HEK293 (cell line): Measurements from ENCODE around the gene TUBB3.
A peak's percentile ranks its signal among the peaks of the same experiment; 100 is the strongest.

ENCODE experiments used
- CTCF ChIA-PET: fragments of 350-600 bp; formaldehyde crosslinking; extraction: SDS; loops from one replicate; lab custom pipeline; 2021; ENCODE audit warnings: antibody characterized with exemption; lab: Yijun Ruan, JAX
- POLR2A ChIA-PET: fragments of 300-600 bp; formaldehyde crosslinking; extraction: SDS; loops from one replicate; lab custom pipeline; 2020; ENCODE audit warnings: antibody characterized with exemption, inconsistent platforms; lab: Yijun Ruan, JAX
- H3K27ac ChIP-seq: fragments of 200-500 bp; sonication (Bioruptor generic); 2 replicates; pipeline ENCODE4 v1.5.1; 2014; ENCODE audit warnings: low read depth, low read length, control low read depth, inconsistent platforms; ENCODE audit errors: extremely low read depth
- H3K36me3 ChIP-seq, 2 experiments: fragments of 200-500 bp in 1 of 2; sonication (Bioruptor generic) in 1 of 2; 1 replicate in 1 of 2; 2 replicates in 1 of 2; pipeline ENCODE4 v1.5.1; 2014 to 2017; ENCODE audit warnings: inconsistent platforms in 2 of 2, low read length in 2 of 2; ENCODE audit not compliant: control insufficient read depth in 2 of 2, insufficient read depth in 1 of 2
- H3K4me1 ChIP-seq: fragments of 200-500 bp; sonication (Bioruptor generic); 2 replicates; pipeline ENCODE4 v1.5.1; 2014; ENCODE audit warnings: mild to moderate bottlenecking, low read length, inconsistent platforms; ENCODE audit not compliant: control insufficient read depth, insufficient read depth
- H3K4me3 ChIP-seq: 2 replicates; pipeline ENCODE4 v1.5.1; 2011; ENCODE audit warnings: low read depth, mild to moderate bottlenecking, control low read depth, low read length, moderate library complexity
- H3K9me3 ChIP-seq: fragments of 200-500 bp; sonication (Bioruptor generic); 2 replicates; pipeline ENCODE4 v1.5.1; 2014; ENCODE audit warnings: low read depth, low read length, inconsistent platforms; ENCODE audit not compliant: control insufficient read depth, insufficient read depth
- KLF16 ChIP-seq: fragments of 450-650 bp; formaldehyde crosslinking; IDR thresholded peaks from 2 replicates; pipeline ENCODE4 v1.5.1; 2017; ENCODE audit warnings: missing biosample characterization, missing genetic modification characterization
- SCRT2 ChIP-seq: fragments of 450-650 bp; formaldehyde crosslinking; IDR thresholded peaks from 2 replicates; pipeline ENCODE4 v1.5.1; 2016; ENCODE audit warnings: missing biosample characterization, missing genetic modification characterization
- SP7 ChIP-seq: fragments of 450-650 bp; formaldehyde crosslinking; IDR thresholded peaks from 2 replicates; pipeline ENCODE4 v1.5.1; 2016; ENCODE audit warnings: missing biosample characterization, missing genetic modification characterization
- ZFHX2 ChIP-seq: fragments of 450-650 bp; formaldehyde crosslinking; conservative IDR thresholded peaks from 2 replicates; pipeline ENCODE4 v1.5.1; 2016; ENCODE audit warnings: missing biosample characterization, missing genetic modification characterization
- ZIC2 ChIP-seq: fragments of 450-650 bp; formaldehyde crosslinking; IDR thresholded peaks from 2 replicates; pipeline ENCODE4 v1.5.1; 2016; ENCODE audit warnings: missing biosample characterization, missing genetic modification characterization
- ZNF248 ChIP-seq: fragments of 450-650 bp; formaldehyde crosslinking; IDR thresholded peaks from 2 replicates; pipeline ENCODE4 v1.5.1; 2017; ENCODE audit warnings: missing biosample characterization, missing genetic modification characterization
- ZNF416 ChIP-seq: fragments of 450-650 bp; formaldehyde crosslinking; IDR thresholded peaks from 2 replicates; pipeline ENCODE4 v1.5.1; 2016; ENCODE audit warnings: missing biosample characterization, missing genetic modification characterization
- ZNF555 ChIP-seq: fragments of 450-650 bp; formaldehyde crosslinking; conservative IDR thresholded peaks from 2 replicates; pipeline ENCODE4 v1.5.1; 2017; ENCODE audit warnings: missing biosample characterization, mild to moderate bottlenecking, missing genetic modification characterization, inconsistent platforms
- ZNF677 ChIP-seq: fragments of 450-650 bp; IDR thresholded peaks from 2 replicates; pipeline ENCODE4 v1.5.0; 2018; ENCODE audit warnings: missing biosample characterization, mild to moderate bottlenecking, missing genetic modification characterization, moderate library complexity
- TF ChIP-seq, protein P1 (sequence below): fragments of 450-650 bp; formaldehyde crosslinking; IDR thresholded peaks from 2 replicates; pipeline ENCODE4 v1.5.1; 2016; ENCODE audit warnings: missing biosample characterization, missing genetic modification characterization, borderline replicate concordance
- TF ChIP-seq, protein P2 (sequence below): fragments of 450-650 bp; formaldehyde crosslinking; IDR thresholded peaks from 2 replicates; pipeline ENCODE4 v1.5.1; 2016; ENCODE audit warnings: missing biosample characterization, missing genetic modification characterization, low read depth
- TF ChIP-seq, protein P3 (sequence below): fragments of 450-650 bp; formaldehyde crosslinking; IDR thresholded peaks from 2 replicates; pipeline ENCODE4 v1.5.1; 2016; ENCODE audit warnings: missing biosample characterization, missing genetic modification characterization
- TF ChIP-seq, protein P4 (sequence below): fragments of 450-650 bp; formaldehyde crosslinking; IDR thresholded peaks from 2 replicates; pipeline ENCODE4 v1.5.1; 2017; ENCODE audit warnings: missing biosample characterization, missing genetic modification characterization

TUBB3 gene

DNA sequence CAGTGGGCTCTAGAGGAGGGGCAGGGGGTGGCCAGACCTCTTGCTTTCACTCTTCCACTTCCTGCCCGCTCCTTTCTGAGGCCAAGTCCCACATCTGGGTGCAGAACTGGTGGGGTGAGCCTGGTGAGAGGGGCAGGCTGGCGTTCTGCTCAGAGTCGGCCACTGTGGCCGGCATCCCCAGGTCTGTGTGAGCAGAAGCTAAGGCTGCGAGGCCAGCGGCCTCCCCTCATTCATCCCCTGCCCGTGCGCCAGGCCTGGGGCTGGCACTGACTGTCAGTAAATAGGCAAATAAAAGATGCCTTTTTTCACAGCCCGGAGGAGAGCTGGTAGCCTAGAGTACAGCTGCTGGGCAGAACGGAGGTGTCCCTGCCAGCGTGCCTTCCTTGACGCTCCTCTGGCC is 26.6 kb downstream of the TUBB3 start:
- Histone ChIP-seq H3K4me3 (peak overlapping the region; percentile 61), H3K9me3 (no peaks in the 10 kb centered on the region), H3K4me1 (no peaks in the 10 kb centered on the region)
- ChIA-PET CTCF (interaction anchor here (0.7 to 1.3 kb wide), 2 partner anchors 22 to 70 kb away, joined by 3 to 5 read pairs; no protein-coding TSS in a partner anchor), POLR2A (interaction anchor here (0.5 to 1.2 kb wide), 2 partner anchors 28 to 225 kb away, joined by 4 read pairs; no protein-coding TSS in a partner anchor)
- TF ChIP-seq, protein P1, sequence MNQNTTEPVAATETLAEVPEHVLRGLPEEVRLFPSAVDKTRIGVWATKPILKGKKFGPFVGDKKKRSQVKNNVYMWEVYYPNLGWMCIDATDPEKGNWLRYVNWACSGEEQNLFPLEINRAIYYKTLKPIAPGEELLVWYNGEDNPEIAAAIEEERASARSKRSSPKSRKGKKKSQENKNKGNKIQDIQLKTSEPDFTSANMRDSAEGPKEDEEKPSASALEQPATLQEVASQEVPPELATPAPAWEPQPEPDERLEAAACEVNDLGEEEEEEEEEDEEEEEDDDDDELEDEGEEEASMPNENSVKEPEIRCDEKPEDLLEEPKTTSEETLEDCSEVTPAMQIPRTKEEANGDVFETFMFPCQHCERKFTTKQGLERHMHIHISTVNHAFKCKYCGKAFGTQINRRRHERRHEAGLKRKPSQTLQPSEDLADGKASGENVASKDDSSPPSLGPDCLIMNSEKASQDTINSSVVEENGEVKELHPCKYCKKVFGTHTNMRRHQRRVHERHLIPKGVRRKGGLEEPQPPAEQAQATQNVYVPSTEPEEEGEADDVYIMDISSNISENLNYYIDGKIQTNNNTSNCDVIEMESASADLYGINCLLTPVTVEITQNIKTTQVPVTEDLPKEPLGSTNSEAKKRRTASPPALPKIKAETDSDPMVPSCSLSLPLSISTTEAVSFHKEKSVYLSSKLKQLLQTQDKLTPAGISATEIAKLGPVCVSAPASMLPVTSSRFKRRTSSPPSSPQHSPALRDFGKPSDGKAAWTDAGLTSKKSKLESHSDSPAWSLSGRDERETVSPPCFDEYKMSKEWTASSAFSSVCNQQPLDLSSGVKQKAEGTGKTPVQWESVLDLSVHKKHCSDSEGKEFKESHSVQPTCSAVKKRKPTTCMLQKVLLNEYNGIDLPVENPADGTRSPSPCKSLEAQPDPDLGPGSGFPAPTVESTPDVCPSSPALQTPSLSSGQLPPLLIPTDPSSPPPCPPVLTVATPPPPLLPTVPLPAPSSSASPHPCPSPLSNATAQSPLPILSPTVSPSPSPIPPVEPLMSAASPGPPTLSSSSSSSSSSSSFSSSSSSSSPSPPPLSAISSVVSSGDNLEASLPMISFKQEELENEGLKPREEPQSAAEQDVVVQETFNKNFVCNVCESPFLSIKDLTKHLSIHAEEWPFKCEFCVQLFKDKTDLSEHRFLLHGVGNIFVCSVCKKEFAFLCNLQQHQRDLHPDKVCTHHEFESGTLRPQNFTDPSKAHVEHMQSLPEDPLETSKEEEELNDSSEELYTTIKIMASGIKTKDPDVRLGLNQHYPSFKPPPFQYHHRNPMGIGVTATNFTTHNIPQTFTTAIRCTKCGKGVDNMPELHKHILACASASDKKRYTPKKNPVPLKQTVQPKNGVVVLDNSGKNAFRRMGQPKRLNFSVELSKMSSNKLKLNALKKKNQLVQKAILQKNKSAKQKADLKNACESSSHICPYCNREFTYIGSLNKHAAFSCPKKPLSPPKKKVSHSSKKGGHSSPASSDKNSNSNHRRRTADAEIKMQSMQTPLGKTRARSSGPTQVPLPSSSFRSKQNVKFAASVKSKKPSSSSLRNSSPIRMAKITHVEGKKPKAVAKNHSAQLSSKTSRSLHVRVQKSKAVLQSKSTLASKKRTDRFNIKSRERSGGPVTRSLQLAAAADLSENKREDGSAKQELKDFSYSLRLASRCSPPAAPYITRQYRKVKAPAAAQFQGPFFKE (tag by site-specific recombination): 0 out of 2 replicates have a peak, but pooled peaks have one; percentile 4
- TF ChIP-seq ZNF248 (tag by site-specific recombination): no peak
- TF ChIP-seq, all 188 proteins: peak for 1
- Histone ChIP-seq H3K36me3 (peaks cover 0 to 13% of the 10 kb centered on the region in 2 experiments; a peak in 2 of 3 replicates), H3K27ac (no peak overlapping the region)

DNA sequence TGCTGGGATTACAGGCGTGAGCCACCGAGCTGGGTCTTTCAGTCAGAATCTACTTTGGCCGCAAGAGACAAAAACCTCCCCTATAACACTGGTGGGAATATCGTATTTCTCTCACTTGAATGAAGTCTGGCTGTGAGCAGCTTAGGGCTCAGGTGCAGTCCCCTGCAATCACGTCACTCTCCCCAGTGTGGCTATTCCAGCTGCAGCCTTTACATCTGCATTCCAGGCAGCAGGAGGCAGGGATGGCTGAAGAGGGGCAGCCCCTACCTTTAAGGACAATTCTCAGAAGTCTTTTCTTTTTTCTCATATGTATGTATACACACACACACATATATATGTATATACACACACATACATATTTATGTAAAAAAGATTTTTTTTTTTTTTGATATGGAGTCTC is 28.4 kb downstream of the TUBB3 start:
- no peak overlapping the region for H3K27ac ChIP-seq
- H3K9me3 ChIP-seq: no peaks in the 10 kb centered on the region
- TF ChIP-seq ZIC2 (tag by site-specific recombination) (no peak), ZNF677 (tag by site-specific recombination) (no peak), ZNF555 (tag by site-specific recombination) (no peak)
- TF ChIP-seq, protein P2, sequence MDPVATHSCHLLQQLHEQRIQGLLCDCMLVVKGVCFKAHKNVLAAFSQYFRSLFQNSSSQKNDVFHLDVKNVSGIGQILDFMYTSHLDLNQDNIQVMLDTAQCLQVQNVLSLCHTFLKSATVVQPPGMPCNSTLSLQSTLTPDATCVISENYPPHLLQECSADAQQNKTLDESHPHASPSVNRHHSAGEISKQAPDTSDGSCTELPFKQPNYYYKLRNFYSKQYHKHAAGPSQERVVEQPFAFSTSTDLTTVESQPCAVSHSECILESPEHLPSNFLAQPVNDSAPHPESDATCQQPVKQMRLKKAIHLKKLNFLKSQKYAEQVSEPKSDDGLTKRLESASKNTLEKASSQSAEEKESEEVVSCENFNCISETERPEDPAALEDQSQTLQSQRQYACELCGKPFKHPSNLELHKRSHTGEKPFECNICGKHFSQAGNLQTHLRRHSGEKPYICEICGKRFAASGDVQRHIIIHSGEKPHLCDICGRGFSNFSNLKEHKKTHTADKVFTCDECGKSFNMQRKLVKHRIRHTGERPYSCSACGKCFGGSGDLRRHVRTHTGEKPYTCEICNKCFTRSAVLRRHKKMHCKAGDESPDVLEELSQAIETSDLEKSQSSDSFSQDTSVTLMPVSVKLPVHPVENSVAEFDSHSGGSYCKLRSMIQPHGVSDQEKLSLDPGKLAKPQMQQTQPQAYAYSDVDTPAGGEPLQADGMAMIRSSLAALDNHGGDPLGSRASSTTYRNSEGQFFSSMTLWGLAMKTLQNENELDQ (tag by site-specific recombination): no peak
- TF ChIP-seq, protein P3, sequence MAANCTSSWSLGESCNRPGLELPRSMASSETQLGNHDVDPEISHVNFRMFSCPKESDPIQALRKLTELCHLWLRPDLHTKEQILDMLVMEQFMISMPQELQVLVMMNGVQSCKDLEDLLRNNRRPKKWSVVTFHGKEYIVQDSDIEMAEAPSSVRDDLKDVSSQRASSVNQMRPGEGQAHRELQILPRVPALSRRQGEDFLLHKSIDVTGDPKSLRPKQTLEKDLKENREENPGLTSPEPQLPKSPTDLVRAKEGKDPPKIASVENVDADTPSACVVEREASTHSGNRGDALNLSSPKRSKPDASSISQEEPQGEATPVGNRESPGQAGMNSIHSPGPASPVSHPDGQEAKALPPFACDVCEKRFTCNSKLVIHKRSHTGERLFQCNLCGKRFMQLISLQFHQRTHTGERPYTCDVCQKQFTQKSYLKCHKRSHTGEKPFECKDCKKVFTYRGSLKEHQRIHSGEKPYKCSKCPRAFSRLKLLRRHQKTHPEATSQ (tag by site-specific recombination): no peak
- H3K4me1 ChIP-seq: no peaks in the 10 kb centered on the region
- ChIA-PET CTCF (interaction anchor here (1.4 kb wide), 1 partner anchor 27 kb away, joined by 5 read pairs; no protein-coding TSS in a partner anchor), POLR2A (interaction anchor here (0.6 to 1.5 kb wide), 4 partner anchors 18 to 30 kb away, joined by 3 to 6 read pairs (median 3); partner anchors contain the start of gene TUBB3)
- H3K36me3 ChIP-seq: peaks cover 4 to 22% of the 10 kb centered on the region in 2 experiments; a peak in 2 of 3 replicates
- H3K4me3 ChIP-seq: no peak overlapping the region

DNA sequence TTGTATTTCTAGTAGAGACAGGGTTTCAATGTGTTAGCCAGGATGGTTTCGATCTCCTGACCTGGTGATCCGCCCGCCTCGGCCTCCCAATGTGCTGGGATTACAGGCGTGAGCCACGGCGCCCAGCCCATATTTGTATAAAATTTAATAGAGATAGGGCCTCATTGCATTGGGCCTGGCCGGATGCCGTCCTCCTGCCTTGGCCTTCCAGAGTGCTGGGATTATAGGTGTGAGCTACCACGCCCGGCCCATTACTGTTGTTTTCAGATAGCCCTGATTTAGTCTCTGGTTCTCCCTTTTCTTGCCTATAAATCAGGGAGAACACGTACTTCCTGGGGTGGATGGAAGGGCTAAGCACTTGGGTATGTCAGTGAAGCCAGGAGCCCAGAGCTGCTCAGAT is 28.9 kb downstream of the TUBB3 start:
- TF ChIP-seq SCRT2 (tag by site-specific recombination) (no peak), SP7 (no peak), KLF16 (tag by site-specific recombination) (no peak), ZFHX2 (tag by site-specific recombination) (no peak), ZNF416 (tag by site-specific recombination) (no peak)
- TF ChIP-seq, protein P4, sequence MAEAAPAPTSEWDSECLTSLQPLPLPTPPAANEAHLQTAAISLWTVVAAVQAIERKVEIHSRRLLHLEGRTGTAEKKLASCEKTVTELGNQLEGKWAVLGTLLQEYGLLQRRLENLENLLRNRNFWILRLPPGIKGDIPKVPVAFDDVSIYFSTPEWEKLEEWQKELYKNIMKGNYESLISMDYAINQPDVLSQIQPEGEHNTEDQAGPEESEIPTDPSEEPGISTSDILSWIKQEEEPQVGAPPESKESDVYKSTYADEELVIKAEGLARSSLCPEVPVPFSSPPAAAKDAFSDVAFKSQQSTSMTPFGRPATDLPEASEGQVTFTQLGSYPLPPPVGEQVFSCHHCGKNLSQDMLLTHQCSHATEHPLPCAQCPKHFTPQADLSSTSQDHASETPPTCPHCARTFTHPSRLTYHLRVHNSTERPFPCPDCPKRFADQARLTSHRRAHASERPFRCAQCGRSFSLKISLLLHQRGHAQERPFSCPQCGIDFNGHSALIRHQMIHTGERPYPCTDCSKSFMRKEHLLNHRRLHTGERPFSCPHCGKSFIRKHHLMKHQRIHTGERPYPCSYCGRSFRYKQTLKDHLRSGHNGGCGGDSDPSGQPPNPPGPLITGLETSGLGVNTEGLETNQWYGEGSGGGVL: no peak
- TF ChIP-seq, all 188 proteins: peak for 0
- Histone ChIP-seq H3K9me3 (no peaks in the 10 kb centered on the region), H3K4me1 (no peaks in the 10 kb centered on the region), H3K27ac (no peak overlapping the region), H3K4me3 (no peak overlapping the region), H3K36me3 (peaks cover 7 to 28% of the 10 kb centered on the region in 2 experiments; a peak in 2 of 3 replicates)
- CTCF ChIA-PET: no interaction called here
- POLR2A ChIA-PET: interaction anchor here (1.5 kb wide), 1 partner anchor 29 kb away, joined by 6 read pairs; the partner anchor contains the start of gene TUBB3
